MM.1S (cell line): ENCODE measurements around the gene SLC45A1.
A peak's percentile ranks its signal among the peaks of the same experiment; 100 is the strongest.

Experiments used
- DNase-seq: peaks from one replicate; pipeline ENCODE4 v3.0.0-alpha.2; 2015
- H2AFZ ChIP-seq: fragments of 300-600 bp; sonication (generic); 2 replicates; pipeline ENCODE4 v1.6.0; 2016; ENCODE audit warnings: antibody characterized with exemption, low read length
- H3F3A ChIP-seq: fragments of 300-600 bp; sonication (generic); 2 replicates; pipeline ENCODE4 v1.6.1; 2016; ENCODE audit warnings: mild to moderate bottlenecking, antibody characterized with exemption, low read length, moderate library complexity, mixed read lengths; ENCODE audit not compliant: insufficient read depth
- H3K27ac ChIP-seq: fragments of 300-600 bp; sonication (generic); 2 replicates; pipeline ENCODE4 v1.5.1; 2016; ENCODE audit warnings: mild to moderate bottlenecking, low read length
- H3K27me3 ChIP-seq: fragments of 300-600 bp; sonication (generic); replicated peaks from 2 replicates; pipeline ENCODE4 v1.6.0; 2016; ENCODE audit warnings: low read length; ENCODE audit not compliant: insufficient read depth
- H3K36me3 ChIP-seq: fragments of 300-600 bp; sonication (generic); replicated peaks from 2 replicates; pipeline ENCODE4 v1.6.1; 2016; ENCODE audit warnings: mild to moderate bottlenecking, low read length, mixed read lengths; ENCODE audit not compliant: insufficient read depth
- H3K4me1 ChIP-seq: fragments of 300-600 bp; sonication (generic); 2 replicates; pipeline ENCODE4 v1.6.1; 2016; ENCODE audit warnings: low read length, mixed read lengths
- H3K4me2 ChIP-seq: fragments of 300-600 bp; sonication (generic); 2 replicates; pipeline ENCODE4 v1.6.0; 2016; ENCODE audit warnings: low read depth, low read length
- H3K4me3 ChIP-seq: fragments of 300-600 bp; sonication (generic); 2 replicates; pipeline ENCODE4 v1.5.1; 2016; ENCODE audit warnings: low read length, mixed read lengths
- H3K79me2 ChIP-seq: fragments of 300-600 bp; sonication (generic); 2 replicates; pipeline ENCODE4 v1.6.1; 2016; ENCODE audit warnings: mixed run types, low read length, mixed read lengths
- H3K9ac ChIP-seq: fragments of 300-600 bp; sonication (generic); 2 replicates; pipeline ENCODE4 v1.6.1; 2016; ENCODE audit warnings: low read length, mixed read lengths
- H3K9me2 ChIP-seq: fragments of 300-600 bp; sonication (generic); replicated peaks from 2 replicates; pipeline ENCODE4 v1.6.1; 2016; ENCODE audit warnings: mild to moderate bottlenecking, low read length, mixed read lengths; ENCODE audit not compliant: insufficient read depth
- H3K9me3 ChIP-seq: fragments of 300-600 bp; sonication (generic); replicated peaks from 2 replicates; pipeline ENCODE4 v1.6.1; 2016; ENCODE audit warnings: mild to moderate bottlenecking, low read length, mixed read lengths; ENCODE audit not compliant: insufficient read depth
- H4K20me1 ChIP-seq: fragments of 300-600 bp; sonication (generic); 2 replicates; pipeline ENCODE4 v1.6.1; 2016; ENCODE audit warnings: mild to moderate bottlenecking, low read length, moderate library complexity, mixed read lengths; ENCODE audit not compliant: insufficient read depth
- CTCF ChIP-seq: fragments of 300-600 bp; sonication (generic); IDR thresholded peaks from 2 replicates; pipeline ENCODE4 v1.5.1; 2016; ENCODE audit warnings: antibody characterized with exemption, low read length, mixed read lengths
- EZH2 ChIP-seq: fragments of 300-600 bp; sonication (generic); optimal IDR thresholded peaks from 2 replicates; pipeline ENCODE3; 2017; ENCODE audit warnings: low read depth, mild to moderate bottlenecking, antibody characterized with exemption, low read length, mixed read lengths
- EZH2phosphoT487 ChIP-seq: fragments of 300-600 bp; sonication (generic); IDR thresholded peaks from 2 replicates; pipeline ENCODE4 v1.6.1; 2018; ENCODE audit warnings: antibody characterized with exemption, low read length

SLC45A1 gene

GRCh38 chr1:8373581-8374241 lies 55.8 kb downstream of the SLC45A1 start:
- H3K27ac ChIP-seq, result no peak overlapping the region
- no peak for DNase-seq
- H2AFZ ChIP-seq, result no peak overlapping the region
- no peak overlapping the region for H3K9ac ChIP-seq
- no peak for TF ChIP-seq EZH2phosphoT487
- no peak for TF ChIP-seq CTCF
- TF ChIP-seq EZH2, result no peak
- no peaks in the 10 kb centered on the region for H3K36me3 ChIP-seq
- H3K4me2 ChIP-seq, result no peak overlapping the region
- H4K20me1 ChIP-seq, result no peaks in the 10 kb centered on the region
- no peak overlapping the region for H3K4me3 ChIP-seq
- H3K4me1 ChIP-seq, result no peaks in the 10 kb centered on the region
- H3K27me3 ChIP-seq, result no peaks in the 10 kb centered on the region
- no peaks in the 10 kb centered on the region for H3F3A ChIP-seq
- no peaks in the 10 kb centered on the region for H3K9me2 ChIP-seq
- H3K9me3 ChIP-seq, result no peaks in the 10 kb centered on the region
- no peaks in the 10 kb centered on the region for H3K79me2 ChIP-seq

GRCh38 chr1:8374356-8374755 lies 56.4 kb downstream of the SLC45A1 start:
- no peaks in the 10 kb centered on the region for H3F3A ChIP-seq
- H3K27ac ChIP-seq, result no peak overlapping the region
- TF ChIP-seq EZH2phosphoT487, result no peak
- no peak for TF ChIP-seq CTCF
- no peak for TF ChIP-seq EZH2
- no peaks in the 10 kb centered on the region for H4K20me1 ChIP-seq
- DNase-seq, result no peak
- H3K36me3 ChIP-seq, result no peaks in the 10 kb centered on the region
- H3K9me2 ChIP-seq, result no peaks in the 10 kb centered on the region
- H3K4me2 ChIP-seq, result no peak overlapping the region
- H3K27me3 ChIP-seq, result no peaks in the 10 kb centered on the region
- H3K79me2 ChIP-seq, result no peaks in the 10 kb centered on the region
- no peak overlapping the region for H2AFZ ChIP-seq
- no peaks in the 10 kb centered on the region for H3K9me3 ChIP-seq
- H3K9ac ChIP-seq, result no peak overlapping the region
- H3K4me3 ChIP-seq, result no peak overlapping the region
- no peaks in the 10 kb centered on the region for H3K4me1 ChIP-seq

GRCh38 chr1:8374812-8375211 lies 56.9 kb downstream of the SLC45A1 start:
- no peak for DNase-seq
- H3F3A ChIP-seq, result no peaks in the 10 kb centered on the region
- H3K9ac ChIP-seq, result no peak overlapping the region
- no peaks in the 10 kb centered on the region for H3K9me3 ChIP-seq
- no peak overlapping the region for H3K27ac ChIP-seq
- no peaks in the 10 kb centered on the region for H3K9me2 ChIP-seq
- no peak overlapping the region for H3K4me3 ChIP-seq
- no peaks in the 10 kb centered on the region for H3K27me3 ChIP-seq
- no peaks in the 10 kb centered on the region for H4K20me1 ChIP-seq
- H2AFZ ChIP-seq, result no peak overlapping the region
- H3K4me1 ChIP-seq, result no peaks in the 10 kb centered on the region
- no peak overlapping the region for H3K4me2 ChIP-seq
- H3K79me2 ChIP-seq, result no peaks in the 10 kb centered on the region
- TF ChIP-seq CTCF, result peak; percentile 41
- no peak for TF ChIP-seq EZH2phosphoT487
- TF ChIP-seq EZH2, result no peak
- no peaks in the 10 kb centered on the region for H3K36me3 ChIP-seq
